IPS-11a (cell line): ENCODE measurements around the gene TOM1L2.
"Not testable (repeated sequence)": the region's sequence is repeated elsewhere in the genome, so short reads cannot be mapped to it uniquely, and the experiment has no call there.

ENCODE experiments used
- H3K4me3 ChIP-seq: one replicate; pipeline ENCODE4 v1.5.1; 2013; ENCODE audit warnings: low read depth, low read length, control low read depth

The TOM1L2 gene

DNA sequence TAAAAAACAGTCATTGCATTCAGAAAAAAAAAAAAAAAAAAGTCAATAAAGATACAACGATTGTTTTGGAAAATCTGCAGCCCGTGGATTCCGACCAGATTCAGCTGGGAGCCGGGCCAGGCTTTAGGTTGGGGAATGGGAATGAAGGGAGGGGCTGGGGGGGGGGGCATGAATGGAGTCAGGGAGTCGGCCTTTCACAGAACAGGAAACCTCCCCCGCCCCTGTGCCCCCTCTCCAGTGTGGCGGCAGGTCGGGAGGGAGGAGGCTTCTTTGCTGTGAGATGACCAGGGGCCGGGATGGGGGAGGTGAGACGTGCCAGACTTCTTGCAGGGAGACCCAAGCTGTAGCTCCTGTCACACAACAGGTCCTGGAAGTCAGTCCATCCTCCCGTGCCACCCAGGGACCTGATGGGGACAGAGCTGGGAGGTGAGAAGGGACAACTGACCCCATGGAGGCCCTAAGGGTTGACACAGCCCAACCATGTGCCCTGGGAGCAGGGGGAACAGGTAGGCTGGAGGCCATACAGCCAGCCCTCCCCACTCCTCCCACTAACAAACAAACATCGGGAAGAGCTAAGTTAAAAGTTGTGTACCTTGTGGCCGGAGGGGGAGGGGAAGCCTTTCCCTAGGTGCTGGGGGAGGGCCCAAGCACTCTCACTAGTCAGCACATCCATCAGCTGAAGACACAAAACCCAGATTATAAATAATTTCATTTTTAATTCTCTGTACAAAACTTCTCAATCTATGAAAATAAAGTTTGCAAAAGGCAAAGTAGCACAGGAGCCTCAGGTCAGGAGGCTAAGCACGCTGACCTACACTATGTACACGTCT is 160.6 kb downstream of the TOM1L2 start:
- no peak overlapping the region for H3K4me3 ChIP-seq

DNA sequence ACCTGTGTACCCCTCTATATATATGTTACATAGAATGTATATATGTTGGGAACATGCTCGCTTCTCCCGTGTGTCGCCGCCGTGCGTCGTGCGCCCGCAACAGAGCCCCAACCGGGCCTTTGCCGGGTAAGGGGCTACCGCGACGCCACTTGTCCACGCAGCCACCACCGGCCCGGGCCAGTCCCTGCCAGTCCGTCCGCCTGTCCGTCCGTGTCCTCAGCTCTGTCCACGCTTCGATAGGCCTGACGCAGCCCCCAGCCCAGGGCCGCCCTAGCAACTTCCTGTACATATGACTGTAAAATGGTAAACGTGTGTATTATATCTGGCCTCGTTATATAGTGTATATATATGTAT is 161.3 kb downstream of the TOM1L2 start:
- H3K4me3 ChIP-seq: peak overlapping the region; percentile 24

DNA sequence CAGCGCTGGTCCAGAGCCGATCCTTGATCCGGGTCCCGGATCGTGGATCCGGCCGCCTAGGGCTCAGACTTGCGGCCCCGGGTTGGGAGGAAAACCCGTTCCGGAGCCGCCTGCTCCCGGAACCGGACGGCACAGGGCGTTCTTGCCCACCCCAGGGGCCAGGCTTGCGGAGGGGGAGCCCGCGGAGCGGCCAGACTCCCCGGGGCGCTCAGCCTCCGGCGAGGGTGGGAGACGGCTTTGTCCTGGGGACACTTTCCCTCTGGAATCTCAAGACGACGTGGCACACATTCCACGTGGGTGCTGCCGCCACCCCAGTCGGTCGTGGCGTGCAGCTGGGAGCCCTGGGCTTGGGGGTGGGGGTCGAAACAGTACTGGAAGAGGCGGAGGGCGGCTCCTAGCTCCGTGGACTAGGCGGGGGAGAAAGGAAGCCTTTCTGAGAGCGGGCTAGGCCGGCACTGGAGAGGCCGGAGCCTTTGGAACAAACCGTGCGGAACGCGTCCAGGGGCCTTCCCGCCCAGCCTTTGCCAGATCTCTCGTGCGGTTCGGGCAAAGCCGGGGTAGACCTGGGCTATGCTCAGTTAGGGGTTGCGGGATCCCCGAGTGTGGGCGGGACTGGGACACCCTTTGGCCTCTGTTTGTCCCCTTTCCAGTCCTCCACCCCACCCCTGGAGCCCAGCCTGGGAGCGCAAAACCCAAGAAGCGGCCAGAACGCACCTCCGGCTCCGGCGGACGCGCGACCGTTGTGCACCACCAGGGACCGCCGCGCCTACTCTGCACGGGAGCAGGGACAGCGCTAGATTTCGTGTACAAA is 161.9 kb downstream of the TOM1L2 start:
- peak overlapping the region; percentile 24 for H3K4me3 ChIP-seq

DNA sequence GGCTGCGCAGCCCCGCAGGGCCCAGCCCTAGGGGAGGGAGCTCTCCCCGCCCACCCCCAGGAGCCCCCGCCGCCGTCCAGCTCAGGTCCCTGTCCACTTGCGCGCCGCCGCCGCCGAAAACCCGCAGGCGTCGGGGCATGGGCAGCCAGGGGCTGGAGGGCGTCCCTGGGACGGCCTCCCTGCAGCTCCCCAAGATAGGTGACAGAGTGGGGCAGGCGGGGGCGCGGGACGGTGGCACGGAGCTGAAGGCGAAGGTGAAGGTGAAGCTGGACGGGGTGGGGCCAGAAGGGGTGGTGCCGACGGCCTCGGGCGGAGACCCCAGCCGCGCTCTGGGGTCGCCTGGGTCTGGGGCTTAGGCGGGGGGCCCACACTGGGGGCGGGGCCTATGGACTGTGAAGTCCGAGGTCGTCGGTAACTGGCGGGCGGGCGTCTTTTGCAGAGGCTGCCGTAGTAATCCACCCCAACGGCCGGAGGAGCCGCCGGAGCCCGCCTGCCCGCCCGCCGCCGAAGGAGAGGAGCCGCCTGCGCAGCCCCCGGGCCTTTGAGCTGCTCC is 162.6 kb downstream of the TOM1L2 start:
- no peak overlapping the region for H3K4me3 ChIP-seq

DNA sequence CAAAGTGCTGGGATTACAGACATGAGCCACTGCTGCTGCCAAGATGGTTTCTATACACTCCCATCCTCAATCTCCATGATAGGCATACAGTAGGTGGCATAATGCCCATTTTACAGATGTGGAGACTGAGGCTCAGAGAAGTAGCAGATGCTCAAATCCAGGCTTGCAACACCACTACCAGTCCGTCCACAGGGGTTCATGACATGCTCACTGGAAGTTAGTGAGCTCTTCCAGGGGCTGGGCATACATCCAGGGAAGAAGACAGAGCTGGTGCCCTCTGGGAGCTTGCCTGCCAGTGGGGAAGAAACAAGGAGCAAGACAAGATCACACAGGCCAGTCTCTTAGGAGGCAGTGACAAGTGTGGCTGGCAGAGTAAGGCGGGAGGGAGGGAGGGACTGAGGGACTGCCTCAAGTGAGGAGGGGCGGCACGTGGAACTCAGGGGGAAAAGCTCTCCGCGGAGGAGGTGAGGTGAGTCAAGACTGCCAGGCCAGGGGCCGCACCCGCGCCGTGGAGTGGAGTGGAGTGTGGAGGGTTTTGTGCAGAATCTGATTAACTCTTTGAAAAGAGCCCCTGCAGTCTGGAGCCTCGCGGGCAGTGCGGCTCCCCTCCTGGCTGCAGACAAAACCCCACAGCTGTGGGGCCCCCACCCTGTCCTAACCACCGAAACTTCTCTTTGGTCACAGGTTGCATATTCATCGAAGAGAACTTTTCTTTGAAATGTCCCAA is 163.3 kb downstream of the TOM1L2 start:
- H3K4me3 ChIP-seq: no peak overlapping the region

DNA sequence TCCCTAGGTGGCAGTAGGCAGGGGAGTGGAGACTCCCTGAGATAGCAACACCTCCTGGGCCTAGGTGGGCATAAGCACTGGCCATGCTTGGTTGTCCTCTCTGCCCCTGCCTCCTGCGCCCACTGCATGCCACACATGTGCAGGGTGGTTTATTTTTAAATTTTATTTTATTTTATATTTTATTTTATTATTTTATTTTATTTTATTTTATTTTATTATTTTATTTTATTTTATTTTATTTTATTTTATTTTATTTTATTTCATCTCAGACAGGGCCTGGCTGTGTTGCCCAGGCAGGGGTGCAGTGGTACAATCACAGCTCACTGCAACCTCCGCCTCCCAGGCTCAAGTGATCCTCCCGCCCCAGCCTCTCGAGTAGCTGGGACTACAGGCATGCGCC is 164.0 kb downstream of the TOM1L2 start:
- not testable (repeated sequence) for H3K4me3 ChIP-seq

DNA sequence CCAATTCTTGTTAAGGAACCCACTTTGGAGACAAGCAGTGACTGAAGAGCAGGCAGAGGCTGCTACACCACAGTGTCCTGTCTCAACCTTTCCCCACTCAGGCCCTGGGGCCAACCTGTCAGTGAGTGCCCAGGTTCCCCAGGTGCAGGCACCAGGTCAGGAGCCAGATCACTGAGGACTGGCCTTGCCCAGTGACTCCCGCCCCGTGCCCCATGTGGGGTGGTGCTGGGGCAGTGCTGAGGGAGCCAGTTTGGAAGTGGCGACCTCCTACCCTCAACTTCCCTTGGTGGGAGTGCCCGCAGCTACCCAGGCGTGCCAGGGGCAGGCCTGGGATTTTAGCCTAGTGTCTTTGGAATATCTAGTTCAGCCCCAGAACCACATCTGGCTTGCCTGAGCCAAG is 164.8 kb downstream of the TOM1L2 start:
- H3K4me3 ChIP-seq: no peak overlapping the region

DNA sequence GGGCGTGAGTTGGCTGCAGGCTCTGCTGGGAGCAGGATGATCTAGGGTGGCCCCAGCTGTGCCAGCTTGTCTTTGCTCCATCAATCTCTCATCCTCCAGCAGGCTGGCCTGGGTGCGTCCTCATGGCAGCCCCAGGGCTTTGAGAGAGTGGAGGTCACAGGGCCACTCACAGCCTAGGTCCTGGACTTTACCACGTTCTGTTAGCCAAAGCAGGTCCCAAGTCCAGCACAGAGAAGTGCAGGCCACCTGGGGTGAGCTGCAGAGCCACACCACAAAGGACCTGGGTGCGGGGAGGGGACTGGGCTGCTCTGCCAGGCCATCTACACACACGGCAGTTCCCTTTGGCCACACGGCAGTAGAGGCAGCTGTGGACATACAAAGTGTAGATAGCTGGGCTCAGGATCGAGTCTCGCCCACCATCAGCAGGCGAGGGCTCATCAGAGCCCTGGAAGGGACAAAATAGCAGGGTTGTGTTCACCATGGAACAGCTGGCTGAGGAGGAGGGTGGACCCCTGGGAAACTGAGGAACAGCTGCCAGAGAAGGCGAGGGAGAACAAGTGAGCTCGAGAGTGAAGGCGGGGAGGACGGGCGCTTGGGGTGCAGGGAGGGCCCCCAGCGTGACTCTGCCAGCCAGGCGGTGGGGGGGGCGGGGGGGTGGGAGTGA is 165.5 kb downstream of the TOM1L2 start:
- no peak overlapping the region for H3K4me3 ChIP-seq

DNA sequence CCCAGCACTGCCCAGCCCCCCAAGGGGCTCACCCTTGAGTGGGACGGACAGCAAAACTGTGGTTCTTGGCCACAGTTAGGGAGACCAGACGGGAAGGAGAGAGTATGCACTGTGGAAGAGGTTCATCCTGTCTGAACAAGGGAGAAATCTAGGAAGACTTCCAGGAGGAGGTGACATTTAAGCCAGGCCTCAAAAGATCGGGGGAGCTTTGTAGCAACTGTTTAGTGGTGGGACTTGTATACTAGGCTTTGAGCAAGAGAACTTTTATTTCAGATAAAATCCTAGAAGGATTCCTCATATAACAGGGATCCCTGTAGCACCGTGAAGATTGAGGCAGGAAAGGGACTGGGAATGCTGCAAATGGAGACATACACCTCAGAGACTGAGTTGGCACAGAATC is 166.2 kb downstream of the TOM1L2 start:
- H3K4me3 ChIP-seq: no peak overlapping the region

DNA sequence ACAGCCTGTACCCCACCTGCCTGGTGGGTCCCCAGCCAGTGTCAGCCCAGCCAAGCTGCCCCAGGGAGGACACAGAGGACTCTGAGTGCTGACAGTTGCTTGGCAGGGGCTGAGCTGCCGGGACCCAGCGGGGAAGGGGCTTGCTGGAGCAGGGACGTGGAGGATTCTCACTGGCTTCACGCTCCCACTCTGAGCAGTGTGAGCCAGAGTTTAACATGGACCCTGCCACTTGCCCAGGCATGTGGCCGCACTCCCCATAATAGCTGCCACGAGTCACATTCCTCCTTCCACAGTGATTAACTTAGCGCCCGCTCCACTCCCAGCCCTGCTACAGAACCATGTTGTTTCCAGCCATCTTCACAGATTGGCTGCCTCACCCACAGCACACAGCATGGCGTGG is 166.6 kb downstream of the TOM1L2 start:
- no peak overlapping the region for H3K4me3 ChIP-seq

DNA sequence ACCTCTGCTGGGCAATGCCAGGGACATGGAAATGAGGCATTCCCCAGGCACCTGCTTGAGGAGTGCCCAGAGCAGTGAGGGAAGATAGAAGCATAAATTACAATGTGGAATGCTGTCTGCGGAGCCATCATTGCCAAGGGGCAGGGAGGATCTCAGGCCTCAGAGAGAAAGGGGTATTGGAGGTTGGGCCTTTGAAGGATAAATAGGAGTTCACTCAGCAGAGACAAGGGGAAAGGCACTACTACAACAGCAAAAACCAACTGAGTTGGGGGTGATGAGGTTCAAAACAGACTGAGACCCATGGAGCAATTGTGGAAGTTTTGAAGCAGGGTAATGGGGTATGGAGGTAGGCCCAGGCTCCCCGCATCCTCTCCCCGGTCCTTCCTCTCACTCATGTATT is 168.2 kb downstream of the TOM1L2 start:
- no peak overlapping the region for H3K4me3 ChIP-seq

DNA sequence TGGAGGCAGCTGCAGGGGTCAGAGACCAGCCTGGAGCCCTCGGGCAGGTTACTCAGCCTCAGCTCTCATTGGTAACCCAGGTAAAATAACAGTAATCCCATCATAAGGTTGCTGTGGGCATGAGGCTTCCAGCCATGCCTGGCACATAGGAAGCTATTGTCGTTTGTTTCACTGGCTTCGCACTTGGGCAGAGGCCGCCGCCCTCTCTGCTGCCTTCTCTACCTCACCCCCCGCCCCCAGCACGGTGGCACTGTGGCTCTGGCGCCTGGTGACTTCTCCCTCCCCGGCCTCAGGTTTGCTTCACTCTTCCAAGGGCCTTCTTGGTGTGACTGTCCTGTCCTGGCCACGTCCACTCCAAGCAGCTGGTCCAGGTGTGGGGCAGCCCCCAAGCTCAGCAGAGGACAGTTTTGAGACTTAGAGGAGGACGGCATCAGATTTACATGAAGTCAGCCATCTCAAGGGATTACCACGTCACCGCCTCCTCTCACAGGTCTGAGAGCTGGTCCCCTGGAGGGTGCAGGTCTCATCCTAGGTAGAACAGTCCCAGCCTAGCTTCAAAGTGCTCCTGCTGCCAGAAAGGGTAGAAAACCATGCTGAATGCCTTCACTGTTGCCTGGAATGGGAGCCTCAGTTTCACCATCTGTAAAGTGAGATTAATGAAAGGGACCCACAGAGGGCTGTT is 170.3 kb downstream of the TOM1L2 start:
- H3K4me3 ChIP-seq: no peak overlapping the region

DNA sequence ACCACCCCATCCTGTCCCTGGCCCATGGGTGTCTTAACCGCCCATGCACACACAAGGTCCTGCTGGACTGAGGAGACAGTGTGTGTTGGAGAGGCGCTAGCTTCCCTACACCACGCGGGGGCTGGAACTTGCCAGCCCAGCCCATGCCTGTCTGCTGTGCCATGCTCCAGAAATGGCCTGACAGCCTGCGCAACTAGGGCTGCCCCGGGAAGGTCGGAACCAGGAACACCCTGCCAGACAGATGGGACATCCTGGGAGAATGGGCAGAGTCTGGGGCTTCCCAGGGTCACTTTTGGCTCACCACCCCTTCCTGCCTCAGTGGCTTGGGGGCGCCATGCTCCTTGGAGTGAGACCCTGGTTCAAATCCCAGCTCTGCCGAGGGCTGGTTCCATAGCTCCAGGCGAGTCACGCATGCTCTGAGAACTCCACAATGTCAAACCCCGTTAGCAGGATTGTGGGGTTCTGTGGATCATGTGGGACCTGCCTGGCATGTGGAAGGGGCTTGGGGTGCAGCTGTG is 171.6 kb downstream of the TOM1L2 start:
- no peak overlapping the region for H3K4me3 ChIP-seq

DNA sequence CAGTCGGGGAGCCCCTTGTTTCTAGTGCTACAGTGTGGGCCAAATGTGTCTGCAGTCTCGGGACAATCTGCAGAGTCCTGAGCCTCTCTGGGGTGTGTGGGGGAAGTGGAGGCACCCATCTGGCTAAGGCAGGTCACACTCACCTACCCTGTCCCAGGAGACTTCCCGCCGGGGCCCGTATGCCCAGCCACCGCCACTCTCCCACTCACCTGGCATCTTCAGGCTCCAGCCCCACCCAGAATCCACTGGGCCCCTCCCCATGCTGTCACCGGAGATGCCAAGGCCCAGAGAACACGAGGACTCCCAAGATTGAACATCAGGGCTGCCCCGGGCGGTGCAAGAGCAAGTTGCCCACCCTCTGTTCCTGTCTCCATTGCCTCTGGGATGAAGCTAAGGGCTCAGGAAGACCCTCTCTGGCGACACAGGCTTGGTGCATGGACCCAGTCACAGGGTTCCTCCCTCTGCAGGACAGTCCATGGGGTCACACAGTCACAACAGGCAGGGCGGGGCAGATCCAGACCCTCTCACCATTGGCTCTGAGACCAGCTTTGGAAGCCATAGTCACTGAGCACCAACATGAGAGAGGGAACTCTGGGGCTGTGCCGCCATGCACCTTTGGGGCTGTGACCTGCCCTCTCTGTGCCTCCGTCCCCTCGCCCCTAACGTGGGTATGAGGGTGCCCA is 173.5 kb downstream of the TOM1L2 start:
- H3K4me3 ChIP-seq: no peak overlapping the region

DNA sequence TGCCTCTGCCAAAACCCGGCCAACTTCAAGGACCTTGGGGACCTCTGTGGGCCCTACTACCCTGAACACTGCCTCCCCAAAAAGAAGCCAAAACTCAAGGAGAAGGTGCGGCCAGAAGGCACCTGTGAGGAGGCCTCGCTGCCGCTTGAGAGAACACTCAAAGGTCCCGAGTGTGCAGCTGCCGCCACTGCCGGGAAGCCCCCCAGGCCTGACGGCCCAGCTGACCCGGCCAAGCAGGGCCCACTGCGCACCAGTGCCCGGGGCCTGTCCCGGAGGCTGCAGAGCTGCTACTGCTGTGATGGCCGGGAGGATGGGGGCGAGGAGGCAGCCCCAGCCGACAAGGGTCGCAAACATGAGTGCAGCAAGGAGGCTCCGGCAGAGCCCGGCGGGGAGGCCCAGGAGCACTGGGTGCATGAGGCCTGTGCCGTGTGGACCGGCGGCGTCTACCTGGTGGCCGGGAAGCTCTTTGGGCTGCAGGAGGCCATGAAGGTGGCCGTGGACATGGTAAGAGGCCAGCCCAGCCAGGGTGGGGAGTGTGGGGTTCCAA is 174.1 kb downstream of the TOM1L2 start:
- H3K4me3 ChIP-seq: no peak overlapping the region

DNA sequence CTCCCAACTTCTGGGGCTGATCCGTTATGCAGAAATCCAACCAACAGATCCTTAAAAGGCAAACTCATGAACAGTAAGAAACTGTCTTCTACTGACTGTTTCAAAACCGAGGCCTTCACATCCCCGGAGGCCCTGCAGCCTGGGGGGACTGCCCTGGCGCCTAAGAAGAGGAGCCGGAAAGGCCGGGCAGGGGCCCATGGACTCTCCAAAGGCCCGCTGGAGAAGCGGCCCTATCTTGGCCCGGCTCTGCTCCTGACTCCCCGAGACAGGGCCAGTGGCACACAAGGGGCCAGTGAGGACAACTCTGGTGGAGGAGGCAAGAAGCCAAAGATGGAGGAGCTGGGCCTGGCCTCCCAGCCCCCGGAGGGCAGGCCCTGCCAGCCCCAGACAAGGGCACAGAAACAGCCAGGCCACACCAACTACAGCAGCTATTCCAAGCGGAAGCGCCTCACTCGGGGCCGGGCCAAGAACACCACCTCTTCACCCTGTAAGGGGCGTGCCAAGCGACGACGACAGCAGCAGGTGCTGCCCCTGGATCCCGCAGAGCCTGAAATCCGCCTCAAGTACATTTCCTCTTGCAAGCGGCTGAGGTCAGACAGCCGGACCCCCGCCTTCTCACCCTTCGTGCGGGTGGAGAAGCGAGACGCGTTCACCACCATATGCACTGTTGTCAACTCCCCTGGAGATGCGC is 174.9 kb downstream of the TOM1L2 start:
- H3K4me3 ChIP-seq: no peak overlapping the region

DNA sequence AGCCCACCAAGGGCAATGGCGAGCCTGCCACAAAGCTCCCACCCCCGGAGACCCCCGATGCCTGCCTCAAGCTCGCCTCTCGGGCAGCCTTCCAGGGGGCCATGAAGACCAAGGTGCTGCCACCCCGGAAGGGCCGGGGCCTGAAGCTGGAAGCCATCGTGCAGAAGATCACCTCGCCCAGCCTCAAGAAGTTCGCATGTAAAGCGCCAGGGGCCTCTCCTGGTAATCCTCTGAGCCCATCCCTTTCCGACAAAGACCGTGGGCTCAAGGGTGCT is 175.5 kb downstream of the TOM1L2 start:
- H3K4me3 ChIP-seq: no peak overlapping the region

DNA sequence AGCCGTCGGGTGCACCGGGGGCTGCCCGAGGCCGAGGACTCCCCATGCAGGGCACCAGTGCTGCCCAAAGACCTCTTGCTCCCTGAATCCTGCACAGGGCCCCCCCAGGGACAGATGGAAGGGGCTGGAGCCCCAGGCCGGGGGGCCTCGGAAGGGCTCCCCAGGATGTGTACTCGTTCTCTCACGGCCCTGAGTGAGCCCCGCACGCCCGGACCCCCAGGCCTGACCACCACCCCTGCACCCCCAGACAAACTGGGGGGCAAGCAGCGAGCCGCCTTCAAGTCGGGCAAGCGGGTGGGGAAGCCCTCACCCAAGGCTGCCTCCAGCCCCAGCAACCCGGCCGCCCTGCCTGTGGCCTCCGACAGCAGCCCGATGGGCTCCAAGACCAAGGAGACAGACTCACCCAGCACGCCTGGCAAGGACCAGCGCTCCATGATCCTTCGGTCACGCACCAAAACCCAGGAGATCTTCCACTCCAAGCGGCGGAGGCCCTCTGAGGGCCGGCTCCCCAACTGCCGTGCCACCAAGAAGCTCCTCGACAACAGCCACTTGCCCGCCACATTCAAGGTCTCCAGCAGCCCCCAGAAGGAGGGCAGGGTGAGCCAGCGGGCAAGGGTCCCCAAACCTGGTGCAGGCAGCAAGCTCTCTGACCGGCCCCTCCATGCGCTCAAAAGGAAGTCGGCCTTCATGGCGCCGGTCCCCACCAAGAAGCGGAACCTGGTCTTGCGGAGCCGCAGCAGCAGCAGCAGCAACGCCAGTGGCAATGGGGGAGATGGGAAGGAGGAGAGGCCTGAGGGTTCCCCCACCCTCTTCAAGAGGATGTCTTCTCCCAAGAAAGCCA is 176.0 kb downstream of the TOM1L2 start:
- H3K4me3 ChIP-seq: no peak overlapping the region
